Measurements from ENCODE around the gene SPARCL1. TPM values are rescaled to one million over a fixed set of nuclear protein-coding genes. Genes with fewer than 3 reads are reported as not detected.

Gene SPARCL1
- total RNA-seq, 2 experiments from 2014 or later, result not detected

DNA sequence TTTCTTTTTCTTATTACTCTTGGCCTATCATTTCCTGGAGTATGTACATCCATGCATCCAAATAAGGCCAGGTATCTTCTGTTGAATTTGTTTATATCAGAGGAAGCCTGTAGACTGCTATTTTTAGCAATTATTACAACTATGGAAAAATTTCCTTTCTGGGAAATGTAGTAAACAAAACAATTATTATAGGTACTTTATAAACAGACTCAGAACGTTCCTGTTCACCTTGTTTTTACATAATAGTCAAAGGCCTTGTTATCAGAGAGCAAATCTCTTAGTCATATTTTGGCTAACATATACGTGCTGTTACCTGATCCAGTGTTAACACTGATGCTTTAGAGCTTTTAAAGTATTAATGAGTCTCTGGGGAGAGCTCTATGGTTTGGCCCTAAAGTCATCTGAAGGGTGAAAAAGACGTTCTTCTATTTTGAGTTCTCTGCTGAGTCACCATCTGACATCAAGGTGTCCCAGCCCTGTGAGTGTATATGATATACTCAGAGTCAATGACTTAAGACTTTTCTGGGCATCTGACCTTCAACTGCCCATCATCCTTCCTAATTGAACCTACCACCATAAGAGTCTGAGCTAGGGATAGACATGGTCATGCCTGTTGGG is 7.3 kb downstream of the SPARCL1 start:
- CTCF ChIA-PET (ENCODE audit: unreplicated experiment), result no interaction called here
- BruUV-seq (replicated peaks), result no TSS peak

DNA sequence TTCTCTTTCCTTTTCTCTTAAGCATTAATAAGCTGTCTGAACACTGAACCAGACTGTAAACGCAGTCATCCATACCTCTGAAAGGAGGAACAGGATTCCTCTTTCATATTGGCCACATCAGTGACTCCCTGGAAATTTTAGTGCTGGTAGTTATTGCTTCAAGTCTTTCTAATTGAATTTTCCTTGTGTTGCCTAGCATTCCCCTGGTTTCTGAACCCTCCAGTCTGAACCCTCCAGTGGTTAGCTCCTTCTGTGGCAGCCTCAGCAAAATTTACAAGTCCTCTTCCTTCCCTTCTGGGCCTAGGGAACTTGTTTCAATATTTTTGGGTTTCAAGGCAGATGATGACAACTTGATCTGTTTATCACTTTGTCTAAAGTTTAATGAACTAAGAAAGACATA is 7.9 kb downstream of the SPARCL1 start:
- TF ChIP-seq, protein P1, sequence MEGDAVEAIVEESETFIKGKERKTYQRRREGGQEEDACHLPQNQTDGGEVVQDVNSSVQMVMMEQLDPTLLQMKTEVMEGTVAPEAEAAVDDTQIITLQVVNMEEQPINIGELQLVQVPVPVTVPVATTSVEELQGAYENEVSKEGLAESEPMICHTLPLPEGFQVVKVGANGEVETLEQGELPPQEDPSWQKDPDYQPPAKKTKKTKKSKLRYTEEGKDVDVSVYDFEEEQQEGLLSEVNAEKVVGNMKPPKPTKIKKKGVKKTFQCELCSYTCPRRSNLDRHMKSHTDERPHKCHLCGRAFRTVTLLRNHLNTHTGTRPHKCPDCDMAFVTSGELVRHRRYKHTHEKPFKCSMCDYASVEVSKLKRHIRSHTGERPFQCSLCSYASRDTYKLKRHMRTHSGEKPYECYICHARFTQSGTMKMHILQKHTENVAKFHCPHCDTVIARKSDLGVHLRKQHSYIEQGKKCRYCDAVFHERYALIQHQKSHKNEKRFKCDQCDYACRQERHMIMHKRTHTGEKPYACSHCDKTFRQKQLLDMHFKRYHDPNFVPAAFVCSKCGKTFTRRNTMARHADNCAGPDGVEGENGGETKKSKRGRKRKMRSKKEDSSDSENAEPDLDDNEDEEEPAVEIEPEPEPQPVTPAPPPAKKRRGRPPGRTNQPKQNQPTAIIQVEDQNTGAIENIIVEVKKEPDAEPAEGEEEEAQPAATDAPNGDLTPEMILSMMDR (conservative IDR thresholded peaks at IDR 0.05; ENCODE audit: low read length), result no peak
- no peak for TF ChIP-seq EZH2phosphoT487 (IDR thresholded peaks at IDR 0.05; ENCODE audit: borderline replicate concordance, low read depth, low read length)
- intact Hi-C loops (cut with micrococcal nuclease; ENCODE audit: unreplicated experiment), result no loop called here
- Histone ChIP-seq H3K4me3 (ENCODE audit: low read depth, low read length, poor library complexity, severe bottlenecking) (no peak overlapping the region), H3K9me2 (ENCODE audit: insufficient read depth, low read length) (no peaks in the 10 kb centered on the region), H3K79me2 (ENCODE audit: insufficient read depth, low read depth, low read length) (no peaks in the 10 kb centered on the region), H2AFZ (ENCODE audit: low read length) (no peak overlapping the region), H3K4me1 (ENCODE audit: insufficient read depth, low read length, poor library complexity, severe bottlenecking) (no peaks in the 10 kb centered on the region), H3K36me3 (ENCODE audit: insufficient read depth, low read length) (no peaks in the 10 kb centered on the region), H3K27ac (ENCODE audit: low read depth, low read length, poor library complexity, severe bottlenecking) (no peak overlapping the region), H3K9me3 (ENCODE audit: low read length) (no peaks in the 10 kb centered on the region), H4K20me1 (ENCODE audit: insufficient read depth, low read length) (no peaks in the 10 kb centered on the region), H3K4me2 (ENCODE audit: low read length) (no peak overlapping the region)
- ChIA-PET CTCF (ENCODE audit: unreplicated experiment) (no interaction called here), POLR2A (no interaction called here)
- DNase-seq (ENCODE audit: low spot score), result no peak
- no TSS peak for BruUV-seq (replicated peaks)

More for the DNA sequence above, 7.3 kb downstream of the SPARCL1 start:
- Histone ChIP-seq H3K4me3 (ENCODE audit: low read depth, low read length, poor library complexity, severe bottlenecking) (no peak overlapping the region), H3K9me3 (ENCODE audit: low read length) (no peaks in the 10 kb centered on the region), H3K4me2 (ENCODE audit: low read length) (no peak overlapping the region), H3K79me2 (ENCODE audit: insufficient read depth, low read depth, low read length) (no peaks in the 10 kb centered on the region), H3K9me2 (ENCODE audit: insufficient read depth, low read length) (no peaks in the 10 kb centered on the region), H3K27ac (ENCODE audit: low read depth, low read length, poor library complexity, severe bottlenecking) (no peak overlapping the region), H4K20me1 (ENCODE audit: insufficient read depth, low read length) (no peaks in the 10 kb centered on the region), H3K4me1 (ENCODE audit: insufficient read depth, low read length, poor library complexity, severe bottlenecking) (no peaks in the 10 kb centered on the region), H2AFZ (ENCODE audit: low read length) (no peak overlapping the region), H3K36me3 (ENCODE audit: insufficient read depth, low read length) (no peaks in the 10 kb centered on the region)
- TF ChIP-seq, protein P1 (conservative IDR thresholded peaks at IDR 0.05; ENCODE audit: low read length), result no peak
- no peak for TF ChIP-seq EZH2phosphoT487 (IDR thresholded peaks at IDR 0.05; ENCODE audit: borderline replicate concordance, low read depth, low read length)
- no peak for DNase-seq (ENCODE audit: low spot score)
- intact Hi-C loops (cut with micrococcal nuclease; ENCODE audit: unreplicated experiment), result no loop called here
- POLR2A ChIA-PET, result interaction anchor here (0.7 kb wide), 1 partner anchor 815 kb away, joined by 3 read pairs; no protein-coding TSS in a partner anchor

DNA sequence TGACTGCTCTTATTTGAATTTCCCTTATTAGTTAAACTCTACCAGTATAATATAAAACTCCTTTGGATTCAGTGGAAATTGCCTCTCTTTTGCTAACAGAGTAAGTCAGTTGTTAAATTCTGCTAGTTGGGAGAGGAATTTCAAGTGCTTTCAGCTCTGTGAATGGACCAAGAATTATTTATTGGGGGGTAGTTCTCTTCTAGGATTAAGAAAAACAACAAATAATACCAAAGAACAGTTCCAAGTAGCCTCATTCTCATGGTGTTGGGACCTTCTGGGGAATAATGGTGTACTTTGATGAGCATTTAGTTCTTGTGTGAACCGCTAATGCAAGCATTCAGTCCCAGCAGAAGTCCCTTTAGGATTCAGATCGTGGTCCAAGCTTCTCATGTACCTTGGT is 11.6 kb downstream of the SPARCL1 start:
- Histone ChIP-seq H3K4me1 (ENCODE audit: insufficient read depth, low read length, poor library complexity, severe bottlenecking) (no peaks in the 10 kb centered on the region), H3K36me3 (ENCODE audit: insufficient read depth, low read length) (no peaks in the 10 kb centered on the region), H3K9me3 (ENCODE audit: low read length) (no peaks in the 10 kb centered on the region), H3K4me2 (ENCODE audit: low read length) (no peak overlapping the region), H3K27ac (ENCODE audit: low read depth, low read length, poor library complexity, severe bottlenecking) (no peak overlapping the region), H4K20me1 (ENCODE audit: insufficient read depth, low read length) (no peaks in the 10 kb centered on the region), H2AFZ (ENCODE audit: low read length) (no peak overlapping the region), H3K79me2 (ENCODE audit: insufficient read depth, low read depth, low read length) (no peaks in the 10 kb centered on the region), H3K9me2 (ENCODE audit: insufficient read depth, low read length) (no peaks in the 10 kb centered on the region), H3K4me3 (ENCODE audit: low read depth, low read length, poor library complexity, severe bottlenecking) (no peak overlapping the region)
- no peak for DNase-seq (ENCODE audit: low spot score)
- ChIA-PET CTCF (ENCODE audit: unreplicated experiment) (no interaction called here), POLR2A (no interaction called here)
- TF ChIP-seq, protein P1 (conservative IDR thresholded peaks at IDR 0.05; ENCODE audit: low read length), result no peak
- TF ChIP-seq EZH2phosphoT487 (IDR thresholded peaks at IDR 0.05; ENCODE audit: borderline replicate concordance, low read depth, low read length), result no peak
- no TSS peak for BruUV-seq (replicated peaks)
- intact Hi-C loops (cut with micrococcal nuclease; ENCODE audit: unreplicated experiment), result no loop called here

All from OCI-LY7 (cell line).